ENCODE data around the gene PDE2A. TPM values are rescaled to one million over a fixed set of nuclear protein-coding genes. Genes with fewer than 3 reads are reported as not detected.

Gene PDE2A
- polyA plus RNA-seq, 3 donors: 0.18 to 1.7 (median 0.53) TPM

GRCh38 chr11:72578991-72579815, 95.0 kb downstream of the PDE2A start:
- H3K4me3 ChIP-seq (replicated peaks in 1 of 3; ENCODE audit: low read depth in 2 of 3, low read length in 3 of 3): no peak overlapping the region
- peaks cover 0 to 6% (median 3%) of the 10 kb centered on the region in 7 donors for H3K9me3 Mint-ChIP-seq
- no peak for TF ChIP-seq CTCF (IDR thresholded peaks at IDR 0.05)
- peak overlapping the region in 2 of 7 donors; percentile 36 to 46 for H3K27ac Mint-ChIP-seq
- H3K9me3 ChIP-seq (replicated peaks in 1 of 2; ENCODE audit: control insufficient read depth in 1 of 2, insufficient read depth in 1 of 2, low read length in 2 of 2): no peaks in the 10 kb centered on the region
- peaks cover 22 to 38% (median 25%) of the 10 kb centered on the region in 3 donors for H3K27me3 Mint-ChIP-seq (ENCODE audit: low read depth in 3 of 3)
- no peak overlapping the region for H3K9ac ChIP-seq (ENCODE audit: insufficient read depth, low read length, poor library complexity, severe bottlenecking)
- H3K4me2 ChIP-seq (replicated peaks; ENCODE audit: extremely low read depth, low read length, poor library complexity, severe bottlenecking): no peak overlapping the region
- WGBS (ENCODE audit: insufficient coverage): 90% methylated on average over 8 of the region's 13 CpGs
- no peaks in the 10 kb centered on the region for H3K36me3 ChIP-seq (replicated peaks in 1 of 2; ENCODE audit: control insufficient read depth in 1 of 2, insufficient read depth in 2 of 2, low read length in 2 of 2)
- no peaks in the 10 kb centered on the region for H3K79me2 ChIP-seq (ENCODE audit: insufficient read depth, low read length)
- no peaks in the 10 kb centered on the region for H3K4me1 ChIP-seq (ENCODE audit: control insufficient read depth in 1 of 2, insufficient read depth in 2 of 2, low read length in 2 of 2)
- H2AFZ ChIP-seq (ENCODE audit: insufficient read depth, low read depth, low read length, poor library complexity, severe bottlenecking): no peak overlapping the region
- no peaks in the 10 kb centered on the region for H4K20me1 ChIP-seq (ENCODE audit: insufficient read depth, low read length)
- H3K36me3 Mint-ChIP-seq: peaks cover 0 to 2% of the 10 kb centered on the region in 2 donors
- intact Hi-C loops (cut with micrococcal nuclease): loop anchor here in 1 of 2 donors (5.0 kb wide), 1 partner anchor 107 kb away; no protein-coding TSS in a partner anchor
- no peak for DNase-seq
- H3K4me1 Mint-ChIP-seq: peaks cover 12% of the 10 kb centered on the region
- H3K27ac ChIP-seq (ENCODE audit: low read depth in 1 of 2, low read length in 2 of 2): no peak overlapping the region
- H3K4me3 Mint-ChIP-seq: no peak overlapping the region
- H3K27me3 ChIP-seq (ENCODE audit: control insufficient read depth in 2 of 2, insufficient read depth in 2 of 2, low read length in 2 of 2): peaks cover 0 to 3% of the 10 kb centered on the region in 2 donors

GRCh38 chr11:72578566-72578965, 95.7 kb downstream of the PDE2A start:
- H3K9me3 ChIP-seq (replicated peaks in 1 of 2; ENCODE audit: control insufficient read depth in 1 of 2, insufficient read depth in 1 of 2, low read length in 2 of 2): no peaks in the 10 kb centered on the region
- no peaks in the 10 kb centered on the region for H3K79me2 ChIP-seq (ENCODE audit: insufficient read depth, low read length)
- Mint-ChIP-seq H3K4me3 (no peak overlapping the region), H3K27ac (peak overlapping the region in 1 of 7 donors; percentile 46), H3K4me1 (peaks cover 11% of the 10 kb centered on the region), H3K27me3 (ENCODE audit: low read depth in 3 of 3) (peaks cover 22 to 36% (median 26%) of the 10 kb centered on the region in 3 donors), H3K9me3 (peaks cover 0 to 4% (median under 1%) of the 10 kb centered on the region in 7 donors), H3K36me3 (no peaks in the 10 kb centered on the region)
- H3K9ac ChIP-seq (ENCODE audit: insufficient read depth, low read length, poor library complexity, severe bottlenecking): no peak overlapping the region
- peaks cover 0 to 2% of the 10 kb centered on the region in 2 donors for H3K4me1 ChIP-seq (ENCODE audit: control insufficient read depth in 1 of 2, insufficient read depth in 2 of 2, low read length in 2 of 2)
- H3K27ac ChIP-seq (ENCODE audit: low read depth in 1 of 2, low read length in 2 of 2): no peak overlapping the region
- intact Hi-C loops (cut with micrococcal nuclease): loop anchor here in 1 of 2 donors (5.0 kb wide), 1 partner anchor 106 kb away; no protein-coding TSS in a partner anchor
- H2AFZ ChIP-seq (ENCODE audit: insufficient read depth, low read depth, low read length, poor library complexity, severe bottlenecking): no peak overlapping the region
- H3K36me3 ChIP-seq (replicated peaks in 1 of 2; ENCODE audit: control insufficient read depth in 1 of 2, insufficient read depth in 2 of 2, low read length in 2 of 2): no peaks in the 10 kb centered on the region
- H3K4me3 ChIP-seq (replicated peaks in 1 of 3; ENCODE audit: low read depth in 2 of 3, low read length in 3 of 3): no peak overlapping the region
- WGBS (ENCODE audit: insufficient coverage): 96% methylated on average over 3 of the region's 5 CpGs
- H3K4me2 ChIP-seq (replicated peaks; ENCODE audit: extremely low read depth, low read length, poor library complexity, severe bottlenecking): no peak overlapping the region
- TF ChIP-seq CTCF (IDR thresholded peaks at IDR 0.05): no peak
- DNase-seq: no peak
- peaks cover 0 to 3% of the 10 kb centered on the region in 2 donors for H3K27me3 ChIP-seq (ENCODE audit: control insufficient read depth in 2 of 2, insufficient read depth in 2 of 2, low read length in 2 of 2)
- H4K20me1 ChIP-seq (ENCODE audit: insufficient read depth, low read length): no peaks in the 10 kb centered on the region
